ENCODE data around the gene EID1.
"Not testable (repeated sequence)": the region's sequence is repeated elsewhere in the genome, so short reads cannot be mapped to it uniquely, and the experiment has no call there.

EID1 gene

GRCh38 chr15:48896869-48897814 is 19.2 kb downstream of the EID1 start:
- no peak for DNase-seq (ENCODE audit: low spot score)
- TF ChIP-seq CTCF (IDR thresholded peaks at IDR 0.05; ENCODE audit: extremely low read depth, missing control alignments) = no peak

GRCh38 chr15:48898032-48898431 is 20.1 kb downstream of the EID1 start:
- TF ChIP-seq CTCF (IDR thresholded peaks at IDR 0.05; ENCODE audit: extremely low read depth, missing control alignments) = no peak
- no peak for DNase-seq (ENCODE audit: low spot score)

- TF ChIP-seq CTCF (IDR thresholded peaks at IDR 0.05; ENCODE audit: extremely low read depth, missing control alignments) = no peak
- DNase-seq (ENCODE audit: low spot score) = no peak
Measured at GRCh38 chr15:48898446-48898845, 20.5 kb downstream of the EID1 start.

- DNase-seq (ENCODE audit: low spot score) = no peak
Measured at GRCh38 chr15:48899793-48900192, 21.9 kb downstream of the EID1 start.

GRCh38 chr15:48904758-48905157 is 26.8 kb downstream of the EID1 start:
- no peak for TF ChIP-seq CTCF (IDR thresholded peaks at IDR 0.05; ENCODE audit: extremely low read depth, missing control alignments)
- no peak for DNase-seq (ENCODE audit: low spot score)

More at GRCh38 chr15:48899793-48900192, 21.9 kb downstream of the EID1 start:
- TF ChIP-seq CTCF (IDR thresholded peaks at IDR 0.05; ENCODE audit: extremely low read depth, missing control alignments) = no peak

GRCh38 chr15:48905216-48905615 is 27.3 kb downstream of the EID1 start:
- no peak for DNase-seq (ENCODE audit: low spot score)
- TF ChIP-seq CTCF (IDR thresholded peaks at IDR 0.05; ENCODE audit: extremely low read depth, missing control alignments) = no peak

- DNase-seq (ENCODE audit: low spot score) = no peak
- TF ChIP-seq CTCF (IDR thresholded peaks at IDR 0.05; ENCODE audit: extremely low read depth, missing control alignments) = no peak
Measured at GRCh38 chr15:48905847-48906246, 27.9 kb downstream of the EID1 start.

- DNase-seq (ENCODE audit: low spot score) = not testable (repeated sequence)
Measured at GRCh38 chr15:48909313-48909712, 31.4 kb downstream of the EID1 start.

- DNase-seq (ENCODE audit: low spot score) = not testable (repeated sequence)
Measured at GRCh38 chr15:48910554-48910953, 32.6 kb downstream of the EID1 start.
